ENCODE measurements around the gene KCNQ1OT1. TPM values are rescaled to one million over a fixed set of nuclear protein-coding genes. Genes with fewer than 3 reads are reported as not detected.

The KCNQ1OT1 gene
- total RNA-seq, 1 donor from 2014 or later: 14.3 TPM

DNA sequence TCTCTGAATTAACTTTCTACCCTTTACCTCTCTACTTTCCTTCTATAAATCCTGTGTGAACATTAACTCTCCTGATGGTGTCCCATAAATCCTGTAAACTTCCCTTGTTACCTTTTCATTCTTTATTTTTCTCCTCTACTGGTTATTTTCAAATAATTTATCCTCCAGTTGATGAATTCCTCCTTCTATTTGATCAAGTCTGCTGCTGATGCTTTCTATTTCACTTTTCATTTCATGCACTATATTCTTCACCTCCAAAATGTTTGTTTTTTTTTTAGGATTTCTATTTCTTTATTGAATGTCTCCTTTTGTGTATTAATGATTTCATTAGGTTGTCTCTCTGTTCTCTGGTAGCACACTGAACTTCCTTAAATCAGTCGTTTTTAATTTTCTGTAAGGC is 68.6 kb downstream of the KCNQ1OT1 start:
- Mint-ChIP-seq H3K4me1 (ENCODE audit: low read depth, unreplicated experiment) (no peaks in the 10 kb centered on the region), H3K27ac (ENCODE audit: unreplicated experiment) (no peak overlapping the region), H3K27me3 (ENCODE audit: unreplicated experiment) (peaks cover 2% of the 10 kb centered on the region), H3K4me3 (ENCODE audit: unreplicated experiment) (peak overlapping the region; percentile 1), H3K9me3 (ENCODE audit: unreplicated experiment) (peaks cover 43% of the 10 kb centered on the region), H3K36me3 (ENCODE audit: unreplicated experiment) (peaks cover 30% of the 10 kb centered on the region)
- no peak for DNase-seq
- TF ChIP-seq CTCF (IDR thresholded peaks at IDR 0.05; ENCODE audit: partially characterized antibody, unreplicated experiment): no peak

DNA sequence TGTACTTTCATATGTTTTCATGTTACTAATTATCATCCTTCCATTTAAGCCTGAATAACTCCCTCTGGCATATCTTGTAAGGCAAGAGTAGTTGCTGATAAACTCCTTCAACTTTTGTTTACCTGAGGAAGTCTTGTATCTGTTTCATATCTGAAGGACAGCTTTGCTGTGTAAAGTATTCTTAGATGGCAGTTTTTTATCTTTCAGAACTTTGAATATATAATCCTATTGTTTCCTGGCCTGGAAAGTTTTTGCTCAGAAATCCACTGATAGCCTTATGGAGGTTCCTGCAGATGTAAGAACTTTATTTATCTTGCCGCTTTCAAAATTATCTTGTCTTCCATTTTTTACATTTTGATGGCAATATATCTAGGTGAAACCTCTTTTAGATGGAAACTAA is 69.1 kb downstream of the KCNQ1OT1 start:
- Mint-ChIP-seq H3K36me3 (ENCODE audit: unreplicated experiment) (peaks cover 30% of the 10 kb centered on the region), H3K4me1 (ENCODE audit: low read depth, unreplicated experiment) (no peaks in the 10 kb centered on the region), H3K4me3 (ENCODE audit: unreplicated experiment) (no peak overlapping the region), H3K27me3 (ENCODE audit: unreplicated experiment) (peaks cover 2% of the 10 kb centered on the region), H3K27ac (ENCODE audit: unreplicated experiment) (no peak overlapping the region), H3K9me3 (ENCODE audit: unreplicated experiment) (peaks cover 39% of the 10 kb centered on the region)
- DNase-seq: no peak
- no peak for TF ChIP-seq CTCF (IDR thresholded peaks at IDR 0.05; ENCODE audit: partially characterized antibody, unreplicated experiment)

- H3K36me3 Mint-ChIP-seq (ENCODE audit: unreplicated experiment): peaks cover 10% of the 10 kb centered on the region
- no peaks in the 10 kb centered on the region for H3K4me1 Mint-ChIP-seq (ENCODE audit: low read depth, unreplicated experiment)
- no peak for TF ChIP-seq CTCF (IDR thresholded peaks at IDR 0.05; ENCODE audit: partially characterized antibody, unreplicated experiment)
- no peak overlapping the region for H3K27ac Mint-ChIP-seq (ENCODE audit: unreplicated experiment)
- H3K27me3 Mint-ChIP-seq (ENCODE audit: unreplicated experiment): no peaks in the 10 kb centered on the region
- no peak for DNase-seq
- no peak overlapping the region for H3K4me3 Mint-ChIP-seq (ENCODE audit: unreplicated experiment)
- H3K9me3 Mint-ChIP-seq (ENCODE audit: unreplicated experiment): peaks cover 7% of the 10 kb centered on the region
Measured at GRCh38 chr11:2625183-2625582, 74.6 kb downstream of the KCNQ1OT1 start.

DNA sequence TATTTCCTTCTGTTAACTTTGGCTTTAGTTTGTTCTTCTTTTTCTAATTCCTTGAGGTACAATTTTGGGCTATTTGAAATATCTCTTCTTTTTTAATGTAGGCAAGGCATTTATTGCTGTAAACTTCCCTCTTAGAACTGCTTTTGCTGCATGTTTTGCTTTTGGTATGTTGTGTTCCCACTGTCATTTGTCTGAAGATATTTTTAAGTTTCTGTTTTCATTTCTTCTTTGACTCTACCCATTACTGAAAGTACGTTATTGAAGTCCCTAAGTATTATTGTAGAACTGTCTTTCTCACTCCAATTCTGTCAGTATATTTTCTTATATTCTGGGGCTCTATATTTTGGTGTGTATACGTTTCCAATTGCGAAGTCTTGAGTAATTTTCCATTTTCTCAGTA is 77.9 kb downstream of the KCNQ1OT1 start:
- DNase-seq: no peak
- peaks cover 7% of the 10 kb centered on the region for H3K36me3 Mint-ChIP-seq (ENCODE audit: unreplicated experiment)
- H3K27me3 Mint-ChIP-seq (ENCODE audit: unreplicated experiment): no peaks in the 10 kb centered on the region
- H3K27ac Mint-ChIP-seq (ENCODE audit: unreplicated experiment): no peak overlapping the region
- no peak overlapping the region for H3K4me3 Mint-ChIP-seq (ENCODE audit: unreplicated experiment)
- H3K4me1 Mint-ChIP-seq (ENCODE audit: low read depth, unreplicated experiment): no peaks in the 10 kb centered on the region
- peaks cover 6% of the 10 kb centered on the region for H3K9me3 Mint-ChIP-seq (ENCODE audit: unreplicated experiment)
- TF ChIP-seq CTCF (IDR thresholded peaks at IDR 0.05; ENCODE audit: partially characterized antibody, unreplicated experiment): no peak

DNA sequence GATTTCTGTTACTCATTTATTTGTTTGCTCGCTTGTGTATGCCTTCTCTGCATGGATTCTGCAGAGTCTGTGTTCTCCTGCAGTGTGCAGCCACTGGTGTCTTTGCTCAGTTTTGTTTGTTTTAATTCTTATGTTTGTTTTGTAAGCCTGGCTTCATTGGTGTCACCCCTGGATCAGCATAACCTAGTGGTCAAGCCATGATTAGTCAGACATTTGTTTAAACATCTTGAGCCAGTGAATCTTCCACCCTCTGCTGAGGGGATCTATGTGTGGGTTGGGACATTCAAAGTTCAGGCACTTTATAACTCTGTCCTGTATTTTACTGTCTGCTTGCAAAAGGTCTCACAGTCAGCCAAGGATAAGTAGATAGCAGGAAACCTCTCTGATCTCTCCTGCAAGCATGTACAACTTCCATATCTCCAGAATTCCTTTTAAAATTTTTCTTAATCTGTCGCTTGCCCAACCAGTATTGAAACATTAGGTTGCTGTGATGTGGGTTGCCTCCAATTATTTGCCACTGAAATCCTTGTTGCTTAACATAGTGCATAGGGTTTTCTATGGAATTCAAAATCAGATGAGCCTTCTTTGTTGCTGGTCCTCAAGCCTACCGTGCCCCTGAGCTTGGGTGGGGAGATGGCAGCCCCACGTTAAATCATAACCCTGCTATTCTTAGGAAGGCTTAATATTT is 86.8 kb downstream of the KCNQ1OT1 start:
- H3K4me3 Mint-ChIP-seq (ENCODE audit: unreplicated experiment): no peak overlapping the region
- no peak for TF ChIP-seq CTCF (IDR thresholded peaks at IDR 0.05; ENCODE audit: partially characterized antibody, unreplicated experiment)
- DNase-seq: no peak
- H3K27ac Mint-ChIP-seq (ENCODE audit: unreplicated experiment): no peak overlapping the region
- no peaks in the 10 kb centered on the region for H3K27me3 Mint-ChIP-seq (ENCODE audit: unreplicated experiment)
- H3K9me3 Mint-ChIP-seq (ENCODE audit: unreplicated experiment): peaks cover 9% of the 10 kb centered on the region
- H3K4me1 Mint-ChIP-seq (ENCODE audit: low read depth, unreplicated experiment): no peaks in the 10 kb centered on the region
- peaks cover 7% of the 10 kb centered on the region for H3K36me3 Mint-ChIP-seq (ENCODE audit: unreplicated experiment)

Measured in glutamatergic neuron (in vitro differentiated cells).